HEK293 (cell line): ENCODE measurements around the gene GMPR.

Experiments used
- CTCF ChIA-PET: fragments of 350-600 bp; formaldehyde crosslinking; extraction: SDS; loops from one replicate; lab custom pipeline; 2021; ENCODE audit warnings: antibody characterized with exemption; lab: Yijun Ruan, JAX
- POLR2A ChIA-PET: fragments of 300-600 bp; formaldehyde crosslinking; extraction: SDS; loops from one replicate; lab custom pipeline; 2020; ENCODE audit warnings: antibody characterized with exemption, inconsistent platforms; lab: Yijun Ruan, JAX
- H3K27ac ChIP-seq: fragments of 200-500 bp; sonication (Bioruptor generic); 2 replicates; pipeline ENCODE4 v1.5.1; 2014; ENCODE audit warnings: low read depth, low read length, control low read depth, inconsistent platforms; ENCODE audit errors: extremely low read depth
- H3K36me3 ChIP-seq, 2 experiments: fragments of 200-500 bp in 1 of 2; sonication (Bioruptor generic) in 1 of 2; 1 replicate in 1 of 2; 2 replicates in 1 of 2; pipeline ENCODE4 v1.5.1; 2014 to 2017; ENCODE audit warnings: inconsistent platforms in 2 of 2, low read length in 2 of 2; ENCODE audit not compliant: control insufficient read depth in 2 of 2, insufficient read depth in 1 of 2
- H3K4me1 ChIP-seq: fragments of 200-500 bp; sonication (Bioruptor generic); 2 replicates; pipeline ENCODE4 v1.5.1; 2014; ENCODE audit warnings: mild to moderate bottlenecking, low read length, inconsistent platforms; ENCODE audit not compliant: control insufficient read depth, insufficient read depth
- H3K4me3 ChIP-seq: 2 replicates; pipeline ENCODE4 v1.5.1; 2011; ENCODE audit warnings: low read depth, mild to moderate bottlenecking, control low read depth, low read length, moderate library complexity
- H3K9me3 ChIP-seq: fragments of 200-500 bp; sonication (Bioruptor generic); 2 replicates; pipeline ENCODE4 v1.5.1; 2014; ENCODE audit warnings: low read depth, low read length, inconsistent platforms; ENCODE audit not compliant: control insufficient read depth, insufficient read depth
- BCL11B ChIP-seq: fragments of 450-650 bp; formaldehyde crosslinking; IDR thresholded peaks from 2 replicates; pipeline ENCODE4 v1.5.1; 2016; ENCODE audit warnings: low read depth, missing biosample characterization, missing genetic modification characterization
- IKZF3 ChIP-seq: fragments of 450-650 bp; IDR thresholded peaks from 2 replicates; pipeline ENCODE4 v1.5.0; 2018; ENCODE audit warnings: missing biosample characterization, mild to moderate bottlenecking, missing genetic modification characterization, moderate library complexity
- KLF1 ChIP-seq: fragments of 450-650 bp; formaldehyde crosslinking; IDR thresholded peaks from 2 replicates; pipeline ENCODE4 v1.5.1; 2016; ENCODE audit warnings: missing biosample characterization, missing genetic modification characterization
- KLF10 ChIP-seq: fragments of 450-650 bp; IDR thresholded peaks from 2 replicates; pipeline ENCODE4 v1.5.1; 2018; ENCODE audit warnings: missing biosample characterization, mild to moderate bottlenecking, missing genetic modification characterization
- KLF17 ChIP-seq: fragments of 450-650 bp; formaldehyde crosslinking; IDR thresholded peaks from 2 replicates; pipeline ENCODE4 v1.5.1; 2016; ENCODE audit warnings: missing biosample characterization, missing genetic modification characterization
- OSR2 ChIP-seq: fragments of 450-650 bp; formaldehyde crosslinking; IDR thresholded peaks from 2 replicates; pipeline ENCODE4 v1.5.1; 2016; ENCODE audit warnings: missing biosample characterization, missing genetic modification characterization
- REPIN1 ChIP-seq: fragments of 450-650 bp; formaldehyde crosslinking; IDR thresholded peaks from 2 replicates; pipeline ENCODE4 v1.5.1; 2017; ENCODE audit warnings: missing biosample characterization, missing genetic modification characterization, low read depth
- SCRT1 ChIP-seq: fragments of 450-650 bp; formaldehyde crosslinking; IDR thresholded peaks from 2 replicates; pipeline ENCODE4 v1.5.1; 2016; ENCODE audit warnings: missing biosample characterization, missing genetic modification characterization, borderline replicate concordance
- ZNF114 ChIP-seq: fragments of 450-650 bp; formaldehyde crosslinking; IDR thresholded peaks from 2 replicates; pipeline ENCODE4 v1.5.0; 2017; ENCODE audit warnings: missing biosample characterization, missing genetic modification characterization
- ZNF132 ChIP-seq: fragments of 450-650 bp; formaldehyde crosslinking; IDR thresholded peaks from 2 replicates; pipeline ENCODE4 v1.5.1; 2017; ENCODE audit warnings: missing biosample characterization, missing genetic modification characterization, borderline replicate concordance
- ZNF174 ChIP-seq: fragments of 450-650 bp; formaldehyde crosslinking; IDR thresholded peaks from 2 replicates; pipeline ENCODE4 v1.5.0; 2017; ENCODE audit warnings: missing biosample characterization, mild to moderate bottlenecking, missing genetic modification characterization
- ZNF175 ChIP-seq: fragments of 450-650 bp; formaldehyde crosslinking; IDR thresholded peaks from 2 replicates; pipeline ENCODE4 v1.5.1; 2016; ENCODE audit warnings: missing biosample characterization, missing genetic modification characterization
- ZNF221 ChIP-seq: fragments of 450-650 bp; formaldehyde crosslinking; IDR thresholded peaks from 2 replicates; pipeline ENCODE4 v1.5.1; 2017; ENCODE audit warnings: missing biosample characterization, missing genetic modification characterization, borderline replicate concordance
- ZNF274 ChIP-seq, 2 experiments: fragments of 200-500 bp in 1 of 2; fragments of 450-650 bp in 1 of 2; sonication (Bioruptor generic) in 1 of 2; formaldehyde crosslinking in 1 of 2; IDR thresholded peaks; 2 replicates each; pipeline versions ENCODE4 v1.5.1 to v1.6.1; 2014 to 2016; ENCODE audit warnings: borderline replicate concordance in 1 of 2, inconsistent platforms in 1 of 2, low read length in 1 of 2, missing biosample characterization in 1 of 2, missing genetic modification characterization in 1 of 2
- ZNF292 ChIP-seq: fragments of 450-650 bp; formaldehyde crosslinking; IDR thresholded peaks from 2 replicates; pipeline ENCODE4 v1.5.1; 2016; ENCODE audit warnings: low read depth, missing biosample characterization, missing genetic modification characterization, borderline replicate concordance
- ZNF324 ChIP-seq: fragments of 450-650 bp; formaldehyde crosslinking; IDR thresholded peaks from 2 replicates; pipeline ENCODE4 v1.5.1; 2016; ENCODE audit warnings: missing biosample characterization, missing genetic modification characterization
- ZNF416 ChIP-seq: fragments of 450-650 bp; formaldehyde crosslinking; IDR thresholded peaks from 2 replicates; pipeline ENCODE4 v1.5.1; 2016; ENCODE audit warnings: missing biosample characterization, missing genetic modification characterization
- ZNF521 ChIP-seq: fragments of 450-650 bp; formaldehyde crosslinking; IDR thresholded peaks from 2 replicates; pipeline ENCODE4 v1.5.1; 2017; ENCODE audit warnings: missing biosample characterization, mild to moderate bottlenecking, missing genetic modification characterization
- ZNF555 ChIP-seq: fragments of 450-650 bp; formaldehyde crosslinking; conservative IDR thresholded peaks from 2 replicates; pipeline ENCODE4 v1.5.1; 2017; ENCODE audit warnings: missing biosample characterization, mild to moderate bottlenecking, missing genetic modification characterization, inconsistent platforms
- ZNF596 ChIP-seq: fragments of 450-650 bp; IDR thresholded peaks from 2 replicates; pipeline ENCODE4 v1.5.0; 2018; ENCODE audit warnings: missing biosample characterization, mild to moderate bottlenecking, missing genetic modification characterization, moderate library complexity
- ZNF623 ChIP-seq: fragments of 450-650 bp; formaldehyde crosslinking; IDR thresholded peaks from 2 replicates; pipeline ENCODE4 v1.5.1; 2016; ENCODE audit warnings: missing biosample characterization, missing genetic modification characterization
- ZNF658 ChIP-seq: fragments of 450-650 bp; formaldehyde crosslinking; IDR thresholded peaks from 2 replicates; pipeline ENCODE4; 2016; ENCODE audit warnings: missing biosample characterization, missing genetic modification characterization
- ZNF701 ChIP-seq: fragments of 450-650 bp; formaldehyde crosslinking; IDR thresholded peaks from 2 replicates; pipeline ENCODE4 v1.5.1; 2016; ENCODE audit warnings: missing biosample characterization, missing genetic modification characterization
- ZNF747 ChIP-seq: fragments of 450-650 bp; formaldehyde crosslinking; IDR thresholded peaks from 2 replicates; pipeline ENCODE4 v1.5.1; 2016; ENCODE audit warnings: missing biosample characterization, missing genetic modification characterization
- ZNF792 ChIP-seq: fragments of 450-650 bp; formaldehyde crosslinking; IDR thresholded peaks from 2 replicates; pipeline ENCODE4 v1.5.1; 2016; ENCODE audit warnings: missing biosample characterization, missing genetic modification characterization
- TF ChIP-seq, protein P1 (sequence below): fragments of 450-650 bp; formaldehyde crosslinking; IDR thresholded peaks from 2 replicates; pipeline ENCODE4 v1.5.1; 2017; ENCODE audit warnings: missing biosample characterization, missing genetic modification characterization
- TF ChIP-seq, protein P2 (sequence below): fragments of 450-650 bp; formaldehyde crosslinking; IDR thresholded peaks from 2 replicates; pipeline ENCODE4 v1.5.1; 2016; ENCODE audit warnings: missing biosample characterization, missing genetic modification characterization
- TF ChIP-seq, protein P3 (sequence below): fragments of 450-650 bp; formaldehyde crosslinking; IDR thresholded peaks from 2 replicates; pipeline ENCODE4 v1.5.1; 2016; ENCODE audit warnings: missing biosample characterization, missing genetic modification characterization

Gene GMPR

DNA sequence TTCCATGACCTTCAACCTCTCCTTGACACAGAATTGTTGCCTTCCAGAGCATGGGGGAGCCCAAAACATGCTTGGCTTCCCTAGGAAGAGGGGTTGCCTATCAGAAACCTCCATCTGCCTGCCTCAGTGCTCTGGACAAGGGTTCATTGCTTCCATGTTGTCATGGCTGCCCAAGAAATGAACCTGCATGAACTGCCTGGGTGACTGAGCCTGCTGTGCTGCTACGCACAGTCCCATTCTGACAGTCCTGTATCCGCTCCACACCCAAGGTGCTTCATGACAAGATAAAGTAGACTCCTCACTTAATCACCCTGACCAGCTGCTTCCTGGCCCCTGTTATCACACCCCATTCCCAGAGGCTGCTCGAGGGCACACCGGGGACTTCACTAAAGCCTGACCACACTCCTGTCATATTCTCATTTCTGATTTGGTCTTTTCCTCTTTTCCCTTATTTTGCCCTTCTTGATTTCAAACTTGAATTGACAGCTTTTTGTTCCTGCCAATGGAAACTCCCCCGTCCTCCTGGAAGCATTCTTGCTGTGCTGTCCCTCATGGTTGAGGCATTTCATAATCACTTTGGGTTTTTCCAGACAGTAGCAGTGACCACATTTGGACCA, 31.9 kb downstream of the GMPR start:
- H3K36me3 ChIP-seq = peaks cover 0 to 8% of the 10 kb centered on the region in 2 experiments; a peak in 1 of 3 replicates
- no peaks in the 10 kb centered on the region for H3K9me3 ChIP-seq
- ChIA-PET POLR2A (no interaction called here), CTCF (interaction anchor here (0.9 to 1.2 kb wide), 2 partner anchors 13 to 62 kb away, joined by 4 to 6 read pairs; no protein-coding TSS in a partner anchor)
- H3K27ac ChIP-seq = no peak overlapping the region
- H3K4me3 ChIP-seq = no peak overlapping the region
- TF ChIP-seq ZNF747 (tag by site-specific recombination) = no peak
- TF ChIP-seq ZNF274 (IDR thresholded peaks at IDR 0.05; ENCODE audit: low read length) = no peak
- TF ChIP-seq ZNF274 (tag by site-specific recombination; IDR thresholded peaks at IDR 0.05; ENCODE audit: borderline replicate concordance) = no peak
- no peak for TF ChIP-seq ZNF521 (tag by site-specific recombination)
- no peak for TF ChIP-seq ZNF555
- no peak for TF ChIP-seq IKZF3 (tag by site-specific recombination)
- TF ChIP-seq ZNF132 (tag by site-specific recombination) = no peak
- no peak for TF ChIP-seq ZNF174 (tag by site-specific recombination)
- TF ChIP-seq REPIN1 = no peak
- TF ChIP-seq ZNF324 (tag by site-specific recombination) = no peak
- TF ChIP-seq ZNF175 = no peak
- H3K4me1 ChIP-seq = peaks cover 3% of the 10 kb centered on the region; the same call in 1 of the 2 replicates

- Histone ChIP-seq H3K9me3 (no peaks in the 10 kb centered on the region), H3K4me3 (no peak overlapping the region), H3K36me3 (peaks cover 0 to 3% of the 10 kb centered on the region in 2 experiments; a peak in 1 of 3 replicates), H3K4me1 (peaks cover 3% of the 10 kb centered on the region; the same call in 1 of the 2 replicates), H3K27ac (no peak overlapping the region)
- POLR2A ChIA-PET = no interaction called here
- CTCF ChIA-PET = interaction anchor here (0.6 to 1.2 kb wide), 3 partner anchors 10 to 482 kb away, joined by 3 to 6 read pairs (median 3); no protein-coding TSS in a partner anchor
- TF ChIP-seq ZNF596 (tag by site-specific recombination) = no peak
- TF ChIP-seq SCRT1 = no peak
- TF ChIP-seq KLF10 (tag by site-specific recombination) = no peak
- TF ChIP-seq ZNF292 = no peak
- no peak for TF ChIP-seq ZNF623
- TF ChIP-seq OSR2 (tag by site-specific recombination) = no peak
- TF ChIP-seq ZNF274 (IDR thresholded peaks at IDR 0.05; ENCODE audit: low read length) = no peak
- TF ChIP-seq ZNF274 (tag by site-specific recombination; IDR thresholded peaks at IDR 0.05; ENCODE audit: borderline replicate concordance) = no peak
- TF ChIP-seq ZNF701 (tag by site-specific recombination) = no peak
- TF ChIP-seq ZNF658 (tag by site-specific recombination) = no peak
- no peak for TF ChIP-seq KLF17 (tag by site-specific recombination)
- TF ChIP-seq ZNF792 (tag by site-specific recombination) = no peak
- TF ChIP-seq, protein P1, sequence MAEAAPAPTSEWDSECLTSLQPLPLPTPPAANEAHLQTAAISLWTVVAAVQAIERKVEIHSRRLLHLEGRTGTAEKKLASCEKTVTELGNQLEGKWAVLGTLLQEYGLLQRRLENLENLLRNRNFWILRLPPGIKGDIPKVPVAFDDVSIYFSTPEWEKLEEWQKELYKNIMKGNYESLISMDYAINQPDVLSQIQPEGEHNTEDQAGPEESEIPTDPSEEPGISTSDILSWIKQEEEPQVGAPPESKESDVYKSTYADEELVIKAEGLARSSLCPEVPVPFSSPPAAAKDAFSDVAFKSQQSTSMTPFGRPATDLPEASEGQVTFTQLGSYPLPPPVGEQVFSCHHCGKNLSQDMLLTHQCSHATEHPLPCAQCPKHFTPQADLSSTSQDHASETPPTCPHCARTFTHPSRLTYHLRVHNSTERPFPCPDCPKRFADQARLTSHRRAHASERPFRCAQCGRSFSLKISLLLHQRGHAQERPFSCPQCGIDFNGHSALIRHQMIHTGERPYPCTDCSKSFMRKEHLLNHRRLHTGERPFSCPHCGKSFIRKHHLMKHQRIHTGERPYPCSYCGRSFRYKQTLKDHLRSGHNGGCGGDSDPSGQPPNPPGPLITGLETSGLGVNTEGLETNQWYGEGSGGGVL (tag by site-specific recombination) = no peak
- no peak for TF ChIP-seq KLF1
- TF ChIP-seq ZNF221 = no peak
- TF ChIP-seq, protein P2, sequence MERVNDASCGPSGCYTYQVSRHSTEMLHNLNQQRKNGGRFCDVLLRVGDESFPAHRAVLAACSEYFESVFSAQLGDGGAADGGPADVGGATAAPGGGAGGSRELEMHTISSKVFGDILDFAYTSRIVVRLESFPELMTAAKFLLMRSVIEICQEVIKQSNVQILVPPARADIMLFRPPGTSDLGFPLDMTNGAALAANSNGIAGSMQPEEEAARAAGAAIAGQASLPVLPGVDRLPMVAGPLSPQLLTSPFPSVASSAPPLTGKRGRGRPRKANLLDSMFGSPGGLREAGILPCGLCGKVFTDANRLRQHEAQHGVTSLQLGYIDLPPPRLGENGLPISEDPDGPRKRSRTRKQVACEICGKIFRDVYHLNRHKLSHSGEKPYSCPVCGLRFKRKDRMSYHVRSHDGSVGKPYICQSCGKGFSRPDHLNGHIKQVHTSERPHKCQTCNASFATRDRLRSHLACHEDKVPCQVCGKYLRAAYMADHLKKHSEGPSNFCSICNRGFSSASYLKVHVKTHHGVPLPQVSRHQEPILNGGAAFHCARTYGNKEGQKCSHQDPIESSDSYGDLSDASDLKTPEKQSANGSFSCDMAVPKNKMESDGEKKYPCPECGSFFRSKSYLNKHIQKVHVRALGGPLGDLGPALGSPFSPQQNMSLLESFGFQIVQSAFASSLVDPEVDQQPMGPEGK = no peak
- TF ChIP-seq BCL11B (tag by site-specific recombination) = no peak
- no peak for TF ChIP-seq ZNF114 (tag by site-specific recombination)
- TF ChIP-seq ZNF416 (tag by site-specific recombination) = no peak
- TF ChIP-seq, protein P3, sequence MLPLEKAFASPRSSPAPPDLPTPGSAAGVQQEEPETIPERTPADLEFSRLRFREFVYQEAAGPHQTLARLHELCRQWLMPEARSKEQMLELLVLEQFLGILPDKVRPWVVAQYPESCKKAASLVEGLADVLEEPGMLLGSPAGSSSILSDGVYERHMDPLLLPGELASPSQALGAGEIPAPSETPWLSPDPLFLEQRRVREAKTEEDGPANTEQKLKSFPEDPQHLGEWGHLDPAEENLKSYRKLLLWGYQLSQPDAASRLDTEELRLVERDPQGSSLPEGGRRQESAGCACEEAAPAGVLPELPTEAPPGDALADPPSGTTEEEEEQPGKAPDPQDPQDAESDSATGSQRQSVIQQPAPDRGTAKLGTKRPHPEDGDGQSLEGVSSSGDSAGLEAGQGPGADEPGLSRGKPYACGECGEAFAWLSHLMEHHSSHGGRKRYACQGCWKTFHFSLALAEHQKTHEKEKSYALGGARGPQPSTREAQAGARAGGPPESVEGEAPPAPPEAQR (tag by site-specific recombination) = no peak
Observed at GRCh38 chr6:16271428-16271827, 33.0 kb downstream of the GMPR start.
